ENCODE results near the gene PDHX.
"Not testable (repeated sequence)": the region's sequence is repeated elsewhere in the genome, so short reads cannot be mapped to it uniquely, and the experiment has no call there.

Gene PDHX

DNA sequence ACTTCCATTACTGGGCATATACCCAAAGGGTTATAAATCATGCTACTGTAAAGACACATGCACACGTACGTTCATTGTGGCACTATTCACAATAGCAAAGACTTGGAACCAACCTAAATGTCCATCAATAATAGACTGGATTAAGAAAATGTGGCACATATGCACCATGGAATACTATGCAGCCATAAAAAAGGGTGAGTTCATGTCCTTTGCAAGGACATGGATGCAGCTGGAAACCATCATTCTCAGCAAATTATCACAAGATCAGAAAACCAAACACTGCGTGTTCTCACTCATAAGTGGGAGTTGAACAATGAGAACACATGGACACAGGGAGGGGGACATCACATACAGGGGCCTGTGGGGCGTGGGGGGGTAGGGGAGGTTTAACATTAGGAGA is 111.6 kb downstream of the PDHX start:
- DNase-seq: not testable (repeated sequence)

DNA sequence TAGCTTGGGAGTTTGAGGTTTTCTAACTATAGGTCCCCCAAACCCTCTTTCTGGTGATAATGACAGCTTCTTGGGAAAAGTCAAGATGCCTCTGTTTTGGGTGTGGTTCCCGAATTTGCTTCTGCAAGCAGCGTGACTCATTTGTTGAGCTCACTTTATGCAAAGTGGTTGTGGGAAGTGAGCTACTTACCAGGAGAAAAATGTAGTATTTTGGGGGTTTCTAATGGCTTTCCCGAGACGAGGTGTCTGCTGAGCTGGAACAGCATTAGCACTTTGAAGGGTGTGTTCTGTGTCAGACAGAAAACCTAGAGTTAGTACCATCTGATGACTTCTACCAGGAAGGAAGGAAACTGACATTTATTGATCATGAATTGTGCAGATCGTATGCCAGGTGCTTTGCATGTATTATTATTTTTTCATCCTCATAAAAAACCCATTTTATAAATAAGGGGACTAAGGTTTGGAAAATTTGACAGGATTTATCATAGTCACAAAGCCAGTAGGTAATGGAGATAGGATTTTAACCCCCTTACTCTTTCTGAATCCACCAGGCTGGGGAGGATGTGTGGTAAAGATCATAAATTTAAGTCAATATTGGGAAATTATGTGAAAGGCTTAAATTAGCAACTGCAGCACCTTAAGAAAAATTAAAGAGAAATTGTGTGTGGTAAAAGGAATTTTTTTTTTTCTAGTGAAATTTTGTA is 113.7 kb downstream of the PDHX start:
- DNase-seq: no peak

DNA sequence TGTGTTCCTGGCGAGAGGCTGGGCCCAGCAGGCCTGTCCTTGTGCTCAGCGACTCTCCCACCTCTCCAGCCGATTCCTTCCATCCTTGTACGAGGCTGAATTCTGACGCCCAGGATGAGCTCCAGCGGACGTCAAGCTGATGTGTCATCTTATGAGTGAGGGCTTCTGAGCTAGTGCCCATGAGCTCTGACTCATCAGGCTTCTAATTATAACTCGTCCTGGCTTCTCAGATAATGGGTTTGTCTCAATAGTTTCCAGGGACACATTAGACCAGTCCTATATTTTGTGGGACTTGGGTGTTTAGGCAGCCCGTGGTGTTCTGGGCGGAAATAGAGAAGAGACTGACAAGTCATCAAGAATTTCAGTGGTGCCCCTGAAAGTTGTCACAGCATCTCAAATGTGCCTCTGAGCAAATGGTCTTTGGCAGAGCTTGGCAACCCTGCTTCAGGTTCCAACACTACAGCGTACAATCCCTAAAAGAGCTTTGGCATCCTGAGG is 114.3 kb downstream of the PDHX start:
- DNase-seq: no peak

DNA sequence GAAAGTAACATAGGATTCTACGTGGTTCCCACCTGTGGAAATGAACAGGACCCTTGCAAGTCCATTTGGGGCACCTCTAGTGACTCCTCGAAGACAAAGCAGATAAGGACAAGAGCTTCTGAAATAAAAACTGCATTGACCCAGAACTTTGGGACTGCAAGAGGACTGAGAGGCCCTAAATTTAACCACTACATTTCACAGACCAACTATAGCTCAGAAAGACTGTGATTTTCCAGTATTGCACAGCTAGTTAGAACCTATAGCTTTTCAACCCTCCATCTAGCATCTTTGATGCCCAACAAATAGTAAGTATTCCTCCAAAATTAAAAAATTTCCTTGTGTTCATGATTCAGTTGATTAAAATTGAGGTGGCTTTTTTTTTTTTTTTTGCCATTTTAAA is 114.9 kb downstream of the PDHX start:
- no peak for DNase-seq

DNA sequence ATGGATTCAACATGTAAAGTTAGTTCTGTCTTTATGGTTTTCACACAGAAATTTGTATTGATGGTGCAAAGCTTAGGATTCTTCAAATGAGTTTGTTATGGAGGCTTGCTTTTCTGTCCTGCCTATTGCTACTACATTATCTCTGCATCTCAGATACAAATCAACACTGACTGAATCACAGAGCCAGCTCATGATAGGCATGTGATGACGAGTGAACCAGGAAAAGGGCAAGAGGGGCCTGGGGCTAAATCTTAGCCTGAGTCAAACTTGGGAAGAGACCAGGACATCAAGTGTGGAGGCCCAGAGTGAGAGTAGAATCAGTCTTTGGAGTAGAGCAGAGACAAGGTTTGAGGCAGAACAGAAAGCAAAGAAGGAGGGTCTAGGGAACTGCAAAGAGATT is 115.4 kb downstream of the PDHX start:
- DNase-seq: no peak

DNA sequence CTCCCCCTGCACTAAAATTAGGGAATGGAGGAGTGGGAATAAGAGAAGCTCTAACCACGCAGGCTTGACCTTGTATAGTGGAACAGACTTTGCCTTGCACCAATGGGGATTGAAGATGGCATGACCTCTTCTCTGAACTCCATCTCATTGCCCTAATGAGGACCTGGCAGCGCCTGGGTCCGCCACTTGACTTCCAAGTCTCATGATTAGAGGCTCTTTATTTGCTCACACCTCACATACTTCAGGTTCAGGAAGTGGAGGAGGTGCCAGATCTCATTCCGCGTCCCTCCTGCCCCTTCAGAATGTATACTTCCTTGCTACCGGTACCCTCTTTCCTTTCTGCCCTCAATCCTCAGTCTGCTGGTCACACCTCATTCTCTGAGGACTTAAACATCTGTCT is 116.6 kb downstream of the PDHX start:
- no peak for DNase-seq

DNA sequence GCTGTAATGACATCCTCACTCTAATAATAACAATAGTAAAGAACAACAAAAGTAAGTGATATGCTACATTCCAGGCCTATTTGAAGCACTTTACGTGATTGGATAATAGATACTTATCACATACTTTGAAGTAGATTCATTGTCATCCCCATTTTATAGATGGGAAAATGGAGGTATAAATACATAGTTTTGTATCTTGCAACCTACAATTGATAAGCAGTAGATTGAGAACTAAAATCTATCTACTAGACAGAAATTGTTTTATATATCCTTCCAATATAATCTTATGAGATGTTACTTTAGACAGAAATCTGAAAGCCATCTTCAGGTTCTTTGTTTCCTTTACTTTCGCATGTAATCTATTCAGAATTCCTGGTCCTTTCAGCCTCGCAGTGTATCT is 118.0 kb downstream of the PDHX start:
- DNase-seq: no peak

DNA sequence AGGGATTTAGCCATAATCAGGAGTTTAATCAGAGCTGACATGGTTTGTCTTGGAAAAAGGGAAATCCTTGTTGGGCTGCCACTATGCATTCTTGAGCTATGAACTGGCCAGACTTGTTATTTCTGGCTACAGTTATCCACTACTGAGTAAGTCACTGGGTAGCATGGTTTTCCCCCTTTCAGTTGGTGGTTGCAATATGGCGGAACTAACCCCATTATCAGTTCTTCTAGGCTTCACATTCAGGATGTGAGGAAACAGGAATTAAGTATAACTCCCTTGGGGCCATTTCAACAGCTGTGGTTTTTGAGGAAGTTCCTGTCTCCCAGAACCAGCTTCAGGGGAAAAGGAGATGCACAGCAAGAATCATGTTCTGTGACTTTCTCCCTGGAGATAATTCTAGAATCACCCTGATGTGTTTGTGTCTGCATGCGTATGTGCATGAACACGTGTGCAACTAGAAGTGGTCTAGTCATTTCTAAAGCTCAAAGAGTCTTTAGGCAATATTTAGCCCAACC is 119.5 kb downstream of the PDHX start:
- DNase-seq: no peak

DNA sequence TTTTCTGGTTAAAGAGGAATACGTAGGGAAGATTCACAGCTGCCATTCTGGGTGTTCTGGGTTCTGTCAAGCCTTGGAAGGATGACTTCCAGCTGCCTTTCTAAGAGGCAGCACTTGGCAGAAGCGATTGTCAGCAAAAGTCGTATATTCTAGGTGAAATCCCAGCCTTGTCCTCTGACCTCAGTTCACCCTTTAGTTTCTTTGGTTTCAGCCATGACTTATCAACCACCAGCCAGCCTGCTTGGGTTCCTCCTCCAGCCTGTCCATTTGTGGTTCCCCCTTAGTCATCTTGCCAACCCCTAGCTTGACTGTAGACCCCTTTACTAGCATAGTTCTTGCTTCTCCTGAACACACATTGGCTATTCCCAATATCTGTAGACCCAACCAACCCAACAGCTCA is 120.2 kb downstream of the PDHX start:
- DNase-seq: no peak

DNA sequence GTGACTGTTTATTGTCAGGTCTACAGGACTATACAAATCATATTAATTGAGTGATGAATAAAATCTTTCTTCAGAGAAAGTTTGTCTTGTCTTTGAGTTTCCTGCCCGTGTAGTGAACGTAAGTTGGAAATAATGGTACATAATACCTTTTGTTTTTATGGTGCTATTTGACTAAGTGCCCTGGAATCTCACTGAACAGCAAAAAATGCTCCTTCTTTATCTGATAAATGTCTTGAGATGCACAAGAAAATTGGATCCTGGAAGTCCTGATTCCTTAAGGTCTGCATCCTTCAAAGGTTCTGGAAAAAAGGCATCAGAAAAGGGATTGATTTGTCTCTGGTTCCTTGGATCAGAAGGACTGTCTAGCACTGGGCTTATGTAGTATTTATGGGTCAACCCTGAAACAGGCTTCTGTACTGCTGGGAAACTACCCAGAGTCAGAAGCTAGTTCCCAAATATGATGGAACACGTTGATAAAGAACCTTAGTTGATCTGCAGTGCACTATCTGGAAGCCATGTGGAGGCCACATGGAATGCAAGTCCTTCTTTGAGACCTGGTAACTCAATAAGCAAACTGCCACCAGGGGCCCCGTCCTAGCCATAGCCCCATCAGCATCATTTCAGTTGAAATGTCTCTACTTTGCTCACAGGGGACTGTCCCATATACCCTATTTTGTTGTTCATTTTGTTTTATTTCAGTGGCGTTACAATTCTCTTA is 122.0 kb downstream of the PDHX start:
- DNase-seq: no peak

DNA sequence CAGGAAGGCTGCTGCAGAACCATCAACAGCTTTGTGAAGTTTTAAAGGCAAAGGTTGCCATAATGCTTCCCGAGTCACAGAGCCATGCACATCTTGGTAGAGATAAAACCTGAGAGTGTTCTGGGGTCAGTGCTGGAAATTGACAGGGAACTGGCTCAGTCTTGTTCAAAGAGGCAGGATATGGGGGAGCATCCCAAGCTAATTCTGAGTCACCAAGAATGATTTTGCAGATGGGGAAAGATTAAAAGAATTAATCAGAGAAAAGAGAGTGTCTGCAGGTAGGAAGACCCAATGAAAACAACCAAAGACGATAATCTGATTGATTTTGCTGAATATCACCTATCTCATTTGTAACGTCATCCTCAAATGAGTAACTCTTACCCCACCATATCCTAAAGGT is 122.7 kb downstream of the PDHX start:
- DNase-seq: no peak

DNA sequence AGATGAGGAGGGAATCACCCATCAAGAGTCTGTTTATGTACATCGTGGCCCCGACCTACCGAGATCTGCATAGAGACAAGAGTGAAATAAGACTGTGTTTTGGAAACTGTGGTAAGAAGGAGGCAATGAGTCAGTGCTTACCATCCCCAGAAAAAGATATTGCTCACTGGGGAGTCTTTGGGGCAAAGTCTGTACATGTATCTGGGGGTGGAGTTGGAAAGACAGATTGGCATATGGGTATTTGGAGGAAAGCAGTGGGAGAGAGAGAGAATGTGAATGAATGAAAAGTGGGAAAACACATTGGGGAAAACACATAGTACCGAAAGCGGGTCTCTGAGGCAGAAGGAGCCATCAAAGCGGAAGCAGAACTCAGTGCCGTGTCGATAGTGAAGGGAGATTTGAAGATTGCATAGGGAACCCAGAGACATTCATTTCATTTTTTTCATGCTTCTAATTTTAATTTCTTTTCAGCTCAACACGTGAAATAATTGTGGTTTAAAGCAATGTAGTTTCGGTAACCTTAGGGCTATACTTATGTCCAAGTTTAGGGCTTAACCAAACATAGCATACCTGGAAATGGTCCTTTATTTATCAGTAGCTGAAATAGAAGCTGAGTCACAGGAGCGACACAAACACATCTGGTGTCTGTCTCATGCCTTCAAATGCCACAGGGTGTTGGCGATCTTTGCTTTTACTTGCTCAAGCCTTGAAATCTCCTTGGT is 124.0 kb downstream of the PDHX start:
- no peak for DNase-seq

DNA sequence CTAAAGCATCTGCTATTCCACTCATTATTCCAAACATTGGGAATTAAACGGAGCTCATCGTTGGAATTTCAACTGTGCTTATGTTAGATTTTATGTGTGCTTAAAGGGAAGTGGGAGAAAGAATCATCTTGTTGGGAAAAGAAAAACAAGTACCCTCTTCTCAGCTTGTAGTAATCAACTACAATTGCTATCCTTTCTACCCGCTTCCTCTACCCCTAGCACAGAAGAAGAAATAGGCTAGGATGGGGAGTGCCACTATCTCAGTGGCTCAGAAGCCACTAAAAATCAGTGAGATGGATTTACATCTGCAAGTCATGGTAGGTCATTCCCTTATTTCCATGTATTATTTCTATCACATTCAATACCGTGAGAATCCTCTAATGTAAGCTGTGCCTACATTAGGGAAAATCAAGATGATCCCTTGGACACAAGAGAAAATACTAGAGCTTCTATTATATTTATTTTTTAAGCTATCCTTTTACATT is 124.7 kb downstream of the PDHX start:
- DNase-seq: no peak

DNA sequence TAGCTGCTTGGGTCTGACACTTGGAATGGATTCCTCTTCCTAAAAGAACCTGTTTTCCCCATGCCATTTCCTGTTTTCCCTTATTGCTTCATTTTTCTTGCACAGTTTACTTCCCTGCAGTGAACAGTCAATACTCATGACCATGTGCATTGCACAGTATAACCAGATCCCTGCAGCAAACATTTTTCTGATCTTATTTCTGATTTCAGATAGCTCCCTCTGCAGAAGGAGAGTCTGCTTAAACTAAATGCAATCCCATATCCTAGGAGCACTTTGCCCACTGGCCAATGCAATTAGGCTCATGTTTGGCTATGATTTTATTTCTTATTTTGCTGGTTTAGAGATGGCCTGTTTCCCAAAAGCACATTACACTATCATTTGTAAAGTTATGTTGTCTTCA is 125.8 kb downstream of the PDHX start:
- DNase-seq: no peak

DNA sequence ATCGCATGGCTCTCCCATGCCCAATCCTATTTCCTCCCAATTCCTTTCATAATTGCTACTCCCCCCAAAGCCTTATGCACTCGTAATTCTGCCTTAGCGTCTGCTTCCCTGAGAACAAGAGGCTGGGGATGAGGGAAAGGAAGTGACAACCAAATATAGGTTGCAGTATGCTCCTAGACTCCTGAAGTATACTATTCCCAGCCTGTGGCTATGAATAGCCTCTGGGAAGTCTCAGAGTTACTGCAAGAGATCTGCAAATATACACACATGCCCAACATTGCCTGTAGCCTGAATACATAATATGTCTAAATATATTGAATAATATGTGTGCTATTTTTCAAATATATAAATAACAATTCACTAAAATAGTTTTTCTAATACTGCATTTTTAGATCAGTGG is 126.5 kb downstream of the PDHX start:
- DNase-seq: no peak

DNA sequence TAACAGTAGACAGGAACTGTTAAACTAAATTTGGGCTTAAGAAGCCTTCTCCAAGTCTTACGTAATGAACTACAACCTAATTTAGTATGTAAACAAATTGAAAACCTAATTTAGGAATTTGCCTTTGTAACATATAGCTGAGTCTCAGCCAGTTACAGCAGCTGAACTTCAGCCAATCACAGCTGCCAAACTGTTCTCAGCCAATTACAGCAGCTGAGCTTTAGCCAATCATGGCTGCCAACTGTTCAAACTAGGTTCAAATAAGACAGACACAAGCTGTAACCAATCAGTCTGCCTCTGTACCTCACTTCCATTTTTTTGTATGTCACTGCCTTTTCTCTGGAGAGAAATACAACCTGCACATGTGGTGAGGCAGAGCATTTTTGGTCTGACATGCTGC is 127.5 kb downstream of the PDHX start:
- DNase-seq: no peak

DNA sequence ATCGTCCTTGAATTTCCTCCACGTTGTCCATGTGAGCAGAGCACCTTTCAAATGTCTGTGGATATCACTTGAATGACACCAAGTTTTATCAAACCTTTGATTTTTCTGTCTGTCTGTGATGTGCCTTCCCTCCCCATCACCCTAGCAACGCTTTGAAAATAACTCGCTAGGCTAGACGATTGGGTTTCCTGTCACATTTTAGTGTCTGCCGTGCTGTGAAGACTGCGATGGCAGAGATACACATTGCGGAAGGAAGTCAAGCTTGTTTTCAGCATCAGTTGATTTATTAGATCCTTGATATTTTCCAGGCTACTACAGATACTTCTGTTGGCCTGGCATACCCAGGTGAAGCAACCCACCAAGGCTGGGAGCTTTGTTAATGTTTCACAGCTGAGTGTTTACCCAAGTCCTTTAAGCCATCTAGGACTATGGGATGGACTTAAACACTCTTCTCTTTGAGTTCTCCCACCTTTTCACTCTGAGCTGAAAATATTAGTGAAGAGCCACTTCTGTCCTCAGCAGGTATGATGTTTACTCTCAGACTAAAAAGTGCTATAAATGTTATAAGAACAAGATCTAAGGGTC is 128.9 kb downstream of the PDHX start:
- no peak for DNase-seq
